OCI-LY7 (cell line): Measurements from ENCODE around the gene FBN3.

Experiments
- CTCF ChIP-seq: fragments of 200-600 bp; sonication (generic); conservative IDR thresholded peaks from 2 replicates; pipeline ENCODE4 v1.5.1; 2014; ENCODE audit warnings: mild to moderate bottlenecking, antibody characterized with exemption, low read length, moderate library complexity, mixed read lengths
- EZH2phosphoT487 ChIP-seq: fragments of 200-600 bp; sonication (generic); IDR thresholded peaks from 2 replicates; pipeline ENCODE4 v1.6.1; 2018; ENCODE audit warnings: low read depth, borderline replicate concordance, mild to moderate bottlenecking, mixed run types, antibody characterized with exemption, low read length, moderate library complexity, mixed read lengths

GRCh38 chr19:8115805-8116396 is 33.5 kb downstream of the FBN3 start:
- no peak for TF ChIP-seq CTCF
- no peak for TF ChIP-seq EZH2phosphoT487
